ENCODE data around the gene CDC42BPA. TPM values are rescaled to one million over a fixed set of nuclear protein-coding genes. Genes with fewer than 3 reads are reported as not detected.

CDC42BPA gene
- total and polyA plus RNA-seq, 2 of the 13 experiments (the other 11 are each of a cell fraction or from before 2014, with no cell fraction given), result 6.5 to 16.0 TPM

DNA sequence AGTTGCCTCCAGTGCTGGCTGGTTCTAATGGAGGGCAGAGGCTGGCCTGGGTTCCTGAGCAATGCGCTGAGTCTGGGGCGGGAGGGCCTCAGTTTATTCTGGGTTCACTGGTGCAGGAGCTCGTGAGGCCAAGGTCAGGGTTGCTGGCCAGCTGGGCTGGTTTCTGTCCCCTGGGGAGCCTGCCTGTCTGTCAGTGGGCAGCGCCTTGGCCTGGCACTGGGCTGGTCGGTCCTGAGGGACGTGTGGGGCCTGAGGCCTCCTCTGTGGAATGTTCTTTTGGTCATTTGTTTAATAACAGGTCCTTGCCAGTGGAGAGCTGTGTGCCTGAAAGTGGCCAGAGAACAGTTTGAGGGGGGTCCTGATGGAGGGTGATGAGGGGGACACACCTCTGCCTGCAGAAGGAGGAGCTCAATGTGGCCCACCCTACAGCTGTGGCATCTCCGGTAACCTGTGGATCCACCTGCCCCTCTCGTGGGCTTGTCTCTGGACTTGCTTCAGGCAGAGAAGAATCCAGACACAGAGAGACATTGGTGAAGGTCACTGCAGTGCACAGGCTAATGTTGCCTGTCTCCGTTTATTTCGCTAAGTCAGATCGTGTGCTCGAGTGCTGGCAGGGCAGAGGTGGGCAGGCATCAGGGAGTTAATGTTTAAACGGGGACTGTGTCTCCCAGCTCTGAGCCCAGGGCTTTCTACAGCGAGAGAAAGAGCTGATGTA, 343.6 kb downstream of the CDC42BPA start (continued):
- peak; percentile 50; the same call in 1 of the 2 replicates for TF ChIP-seq SKIL (CRISPR knock-in tag; IDR thresholded peaks at IDR 0.05; ENCODE audit: borderline replicate concordance)
- no peak for TF ChIP-seq ZZZ3 (CRISPR knock-in tag; IDR thresholded peaks at IDR 0.05; ENCODE audit: borderline replicate concordance)
- TF ChIP-seq HMG20A (CRISPR knock-in tag; IDR thresholded peaks at IDR 0.05; ENCODE audit: borderline replicate concordance), result peak; percentile 47; the same call in 1 of the 2 replicates
- no peak for TF ChIP-seq DDIT3 (CRISPR knock-in tag; IDR thresholded peaks at IDR 0.05)
- TF ChIP-seq AGO2 (optimal IDR thresholded peaks at IDR 0.05; ENCODE audit: low read depth, low read length), result peak; percentile 22
- TF ChIP-seq ZNF496 (CRISPR knock-in tag; IDR thresholded peaks at IDR 0.05; ENCODE audit: insufficient replicate concordance), result no peak
- TF ChIP-seq NFATC3 (CRISPR knock-in tag; IDR thresholded peaks at IDR 0.05), result no peak
- TF ChIP-seq KAT2B (IDR thresholded peaks at IDR 0.05; ENCODE audit: borderline replicate concordance, low read depth, low read length), result no peak
- peak; percentile 38; the same call in 1 of the 2 replicates for TF ChIP-seq GATAD1 (CRISPR knock-in tag; IDR thresholded peaks at IDR 0.05)
- TF ChIP-seq EHMT2 (IDR thresholded peaks at IDR 0.05; ENCODE audit: borderline replicate concordance, low read depth, low read length), result no peak
- TF ChIP-seq KDM2A (CRISPR knock-in tag; IDR thresholded peaks at IDR 0.05; ENCODE audit: borderline replicate concordance, low read depth), result peak; percentile 26; the same call in 1 of the 2 replicates
- TF ChIP-seq ZNF44 (CRISPR knock-in tag; IDR thresholded peaks at IDR 0.05), result 0 out of 2 replicates have a peak, but pooled peaks have one; percentile 42
- TF ChIP-seq HOXA7 (CRISPR knock-in tag; IDR thresholded peaks at IDR 0.05), result no peak
- TF ChIP-seq NAIF1 (CRISPR knock-in tag; IDR thresholded peaks at IDR 0.05; ENCODE audit: borderline replicate concordance), result no peak
- no peak for TF ChIP-seq ZC3H4 (CRISPR knock-in tag; IDR thresholded peaks at IDR 0.05; ENCODE audit: borderline replicate concordance)
- no peak for TF ChIP-seq KLF6 (CRISPR knock-in tag; IDR thresholded peaks at IDR 0.05)
- TF ChIP-seq, protein P1, sequence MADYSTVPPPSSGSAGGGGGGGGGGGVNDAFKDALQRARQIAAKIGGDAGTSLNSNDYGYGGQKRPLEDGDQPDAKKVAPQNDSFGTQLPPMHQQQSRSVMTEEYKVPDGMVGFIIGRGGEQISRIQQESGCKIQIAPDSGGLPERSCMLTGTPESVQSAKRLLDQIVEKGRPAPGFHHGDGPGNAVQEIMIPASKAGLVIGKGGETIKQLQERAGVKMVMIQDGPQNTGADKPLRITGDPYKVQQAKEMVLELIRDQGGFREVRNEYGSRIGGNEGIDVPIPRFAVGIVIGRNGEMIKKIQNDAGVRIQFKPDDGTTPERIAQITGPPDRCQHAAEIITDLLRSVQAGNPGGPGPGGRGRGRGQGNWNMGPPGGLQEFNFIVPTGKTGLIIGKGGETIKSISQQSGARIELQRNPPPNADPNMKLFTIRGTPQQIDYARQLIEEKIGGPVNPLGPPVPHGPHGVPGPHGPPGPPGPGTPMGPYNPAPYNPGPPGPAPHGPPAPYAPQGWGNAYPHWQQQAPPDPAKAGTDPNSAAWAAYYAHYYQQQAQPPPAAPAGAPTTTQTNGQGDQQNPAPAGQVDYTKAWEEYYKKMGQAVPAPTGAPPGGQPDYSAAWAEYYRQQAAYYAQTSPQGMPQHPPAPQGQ (CRISPR knock-in tag; IDR thresholded peaks at IDR 0.05; ENCODE audit: borderline replicate concordance), result no peak
- no peak for TF ChIP-seq SMAD1 (CRISPR knock-in tag; IDR thresholded peaks at IDR 0.05; ENCODE audit: borderline replicate concordance, low read depth)
- TF ChIP-seq NKX3-1 (CRISPR knock-in tag; IDR thresholded peaks at IDR 0.05), result no peak
- no peak for TF ChIP-seq ZC3H13 (CRISPR knock-in tag; IDR thresholded peaks at IDR 0.05)
- TF ChIP-seq, protein P2, sequence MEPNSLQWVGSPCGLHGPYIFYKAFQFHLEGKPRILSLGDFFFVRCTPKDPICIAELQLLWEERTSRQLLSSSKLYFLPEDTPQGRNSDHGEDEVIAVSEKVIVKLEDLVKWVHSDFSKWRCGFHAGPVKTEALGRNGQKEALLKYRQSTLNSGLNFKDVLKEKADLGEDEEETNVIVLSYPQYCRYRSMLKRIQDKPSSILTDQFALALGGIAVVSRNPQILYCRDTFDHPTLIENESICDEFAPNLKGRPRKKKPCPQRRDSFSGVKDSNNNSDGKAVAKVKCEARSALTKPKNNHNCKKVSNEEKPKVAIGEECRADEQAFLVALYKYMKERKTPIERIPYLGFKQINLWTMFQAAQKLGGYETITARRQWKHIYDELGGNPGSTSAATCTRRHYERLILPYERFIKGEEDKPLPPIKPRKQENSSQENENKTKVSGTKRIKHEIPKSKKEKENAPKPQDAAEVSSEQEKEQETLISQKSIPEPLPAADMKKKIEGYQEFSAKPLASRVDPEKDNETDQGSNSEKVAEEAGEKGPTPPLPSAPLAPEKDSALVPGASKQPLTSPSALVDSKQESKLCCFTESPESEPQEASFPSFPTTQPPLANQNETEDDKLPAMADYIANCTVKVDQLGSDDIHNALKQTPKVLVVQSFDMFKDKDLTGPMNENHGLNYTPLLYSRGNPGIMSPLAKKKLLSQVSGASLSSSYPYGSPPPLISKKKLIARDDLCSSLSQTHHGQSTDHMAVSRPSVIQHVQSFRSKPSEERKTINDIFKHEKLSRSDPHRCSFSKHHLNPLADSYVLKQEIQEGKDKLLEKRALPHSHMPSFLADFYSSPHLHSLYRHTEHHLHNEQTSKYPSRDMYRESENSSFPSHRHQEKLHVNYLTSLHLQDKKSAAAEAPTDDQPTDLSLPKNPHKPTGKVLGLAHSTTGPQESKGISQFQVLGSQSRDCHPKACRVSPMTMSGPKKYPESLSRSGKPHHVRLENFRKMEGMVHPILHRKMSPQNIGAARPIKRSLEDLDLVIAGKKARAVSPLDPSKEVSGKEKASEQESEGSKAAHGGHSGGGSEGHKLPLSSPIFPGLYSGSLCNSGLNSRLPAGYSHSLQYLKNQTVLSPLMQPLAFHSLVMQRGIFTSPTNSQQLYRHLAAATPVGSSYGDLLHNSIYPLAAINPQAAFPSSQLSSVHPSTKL (CRISPR knock-in tag; IDR thresholded peaks at IDR 0.05), result peak; percentile 47
